Mesothelial cell of epicardium (in vitro differentiated cells): ENCODE measurements around the gene SPATA45. TPM values are rescaled to one million over a fixed set of nuclear protein-coding genes. Genes with fewer than 3 reads are reported as not detected.

ENCODE experiments used
- DNase-seq, 2 experiments: peaks; one replicate each; pipeline ENCODE4 v3.0.0; 2021; ENCODE audit warnings: low spot score in 2 of 2; ENCODE audit not compliant: unreplicated experiment in 2 of 2
- H3K27ac Mint-ChIP-seq: 2 replicates; pipeline ENCODE4 v1.8.0; 2021; ENCODE audit warnings: mixed read lengths
- H3K27me3 Mint-ChIP-seq: 2 replicates; pipeline ENCODE4 v1.8.0; 2021; ENCODE audit warnings: low read depth, mixed read lengths
- H3K36me3 Mint-ChIP-seq: 2 replicates; pipeline ENCODE4 v1.8.0; 2021; ENCODE audit warnings: mixed read lengths
- H3K4me1 Mint-ChIP-seq: 2 replicates; pipeline ENCODE4 v1.8.0; 2021; ENCODE audit warnings: mixed read lengths
- H3K4me3 Mint-ChIP-seq: 2 replicates; pipeline ENCODE4 v1.8.0; 2021; ENCODE audit warnings: mild to moderate bottlenecking, moderate library complexity, mixed read lengths
- H3K9me3 Mint-ChIP-seq: 2 replicates; pipeline ENCODE4 v1.8.0; 2021; ENCODE audit warnings: mixed read lengths
- CTCF ChIP-seq: fragments of 200-600 bp; sonication (generic); IDR thresholded peaks from one replicate; pipeline ENCODE4 v1.5.0; 2021; ENCODE audit warnings: antibody characterized with exemption; ENCODE audit not compliant: unreplicated experiment
- total RNA-seq: library from RNA; stranded (reverse); gene quantifications from 3 replicates; pipeline ENCODE4 v1.2.1, GENCODE V29; 2021

Gene SPATA45
- total RNA-seq, 1 donor from 2014 or later = 0.65 TPM

GRCh38 chr1:212782422-212783154 is 64.9 kb downstream of the SPATA45 start:
- no peak overlapping the region for H3K4me3 Mint-ChIP-seq
- H3K9me3 Mint-ChIP-seq = peaks cover 6% of the 10 kb centered on the region
- H3K4me1 Mint-ChIP-seq = no peaks in the 10 kb centered on the region
- no peak overlapping the region for H3K27ac Mint-ChIP-seq
- H3K27me3 Mint-ChIP-seq = no peaks in the 10 kb centered on the region
- DNase-seq = no peak
- peaks cover 30% of the 10 kb centered on the region for H3K36me3 Mint-ChIP-seq
- peak; percentile 70 for TF ChIP-seq CTCF

DNA sequence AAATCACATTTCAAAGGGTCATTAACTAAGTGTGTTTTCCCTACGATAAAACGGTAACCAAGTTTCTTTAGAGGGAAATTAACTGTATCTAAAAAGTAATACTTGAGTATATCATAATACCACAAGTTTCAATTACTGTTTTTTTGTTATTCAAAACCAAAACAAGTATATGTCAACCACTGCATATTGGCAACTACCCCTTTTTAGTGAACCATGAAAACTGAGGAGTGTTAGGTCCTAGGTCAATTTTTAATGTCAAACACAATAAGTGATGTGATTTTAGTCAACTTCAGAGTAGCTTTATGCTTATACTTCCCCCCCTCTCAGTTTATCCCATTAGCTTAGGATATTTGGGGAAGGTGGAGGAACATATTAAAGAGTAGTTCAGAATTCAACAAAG is 66.2 kb downstream of the SPATA45 start:
- no peak overlapping the region for H3K27ac Mint-ChIP-seq
- no peaks in the 10 kb centered on the region for H3K4me1 Mint-ChIP-seq
- peaks cover 6% of the 10 kb centered on the region for H3K9me3 Mint-ChIP-seq
- peaks cover 33% of the 10 kb centered on the region for H3K36me3 Mint-ChIP-seq
- DNase-seq = no peak
- TF ChIP-seq CTCF = no peak
- no peak overlapping the region for H3K4me3 Mint-ChIP-seq
- H3K27me3 Mint-ChIP-seq = no peaks in the 10 kb centered on the region

DNA sequence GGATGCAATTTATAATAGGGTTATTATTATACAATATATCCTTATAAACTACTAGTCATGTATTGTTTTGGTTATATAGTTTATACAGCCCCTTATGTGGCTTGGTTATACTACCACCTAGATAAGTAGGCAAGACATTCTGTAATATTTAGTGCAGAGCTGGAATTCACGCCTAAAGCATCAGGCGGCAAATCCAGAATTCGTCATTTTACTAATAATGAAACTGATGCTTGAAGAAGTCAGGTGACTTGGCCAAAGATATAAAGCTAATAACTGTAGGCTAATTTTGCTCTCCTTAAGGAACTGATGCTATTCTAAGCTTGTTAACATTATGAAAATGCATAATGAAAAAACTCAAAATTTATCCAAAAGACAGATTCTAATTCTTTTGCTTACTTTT is 66.7 kb downstream of the SPATA45 start:
- peaks cover 6% of the 10 kb centered on the region for H3K9me3 Mint-ChIP-seq

More for the DNA sequence above, 66.7 kb downstream of the SPATA45 start:
- Mint-ChIP-seq H3K4me3 (no peak overlapping the region), H3K4me1 (no peaks in the 10 kb centered on the region), H3K27ac (no peak overlapping the region), H3K36me3 (peaks cover 31% of the 10 kb centered on the region), H3K27me3 (no peaks in the 10 kb centered on the region)
- DNase-seq = no peak
- no peak for TF ChIP-seq CTCF

Other genes with a start within 250 kb of the SPATA45 start
- gene ATF3, start 238.9 kb downstream of the SPATA45 start, total RNA-seq = 134 to 147 TPM (median 146 TPM) in 3 replicates
- 0.84 to 1.0 TPM (median 1.0 TPM) in 3 replicates for gene BATF3, start 147.8 kb downstream of the SPATA45 start, total RNA-seq
- gene NSL1, start 55.9 kb downstream of the SPATA45 start, total RNA-seq = 26.1 to 29.0 TPM (median 26.6 TPM) in 3 replicates
- 11.3 to 15.1 TPM (median 14.3 TPM) in 3 replicates for gene TATDN3, start 55.8 kb downstream of the SPATA45 start, total RNA-seq
- gene FLVCR1, start 10.6 kb upstream of the SPATA45 start, total RNA-seq = 19.8 to 23.1 TPM (median 21.2 TPM) in 3 replicates
- gene VASH2, start 102.9 kb upstream of the SPATA45 start, total RNA-seq = 39.1 to 43.8 TPM (median 43.6 TPM) in 3 replicates
- 44.7 to 47.4 TPM (median 45.2 TPM) in 3 replicates for gene ANGEL2, start 168.2 kb upstream of the SPATA45 start, total RNA-seq
- 27.9 to 28.5 TPM (median 28.4 TPM) in 3 replicates for gene RPS6KC1, start 203.6 kb upstream of the SPATA45 start, total RNA-seq